OCI-LY7 (cell line): ENCODE measurements around the gene ARTN.

ENCODE experiments used
- EZH2phosphoT487 ChIP-seq: fragments of 200-600 bp; sonication (generic); IDR thresholded peaks from 2 replicates; pipeline ENCODE4 v1.6.1; 2018; ENCODE audit warnings: low read depth, borderline replicate concordance, mild to moderate bottlenecking, mixed run types, antibody characterized with exemption, low read length, moderate library complexity, mixed read lengths
- TF ChIP-seq, protein P1 (sequence below): fragments of 200-600 bp; sonication (generic); conservative IDR thresholded peaks from 2 replicates; pipeline ENCODE4 v1.5.1; 2014; ENCODE audit warnings: mild to moderate bottlenecking, antibody characterized with exemption, low read length, moderate library complexity, mixed read lengths

DNA sequence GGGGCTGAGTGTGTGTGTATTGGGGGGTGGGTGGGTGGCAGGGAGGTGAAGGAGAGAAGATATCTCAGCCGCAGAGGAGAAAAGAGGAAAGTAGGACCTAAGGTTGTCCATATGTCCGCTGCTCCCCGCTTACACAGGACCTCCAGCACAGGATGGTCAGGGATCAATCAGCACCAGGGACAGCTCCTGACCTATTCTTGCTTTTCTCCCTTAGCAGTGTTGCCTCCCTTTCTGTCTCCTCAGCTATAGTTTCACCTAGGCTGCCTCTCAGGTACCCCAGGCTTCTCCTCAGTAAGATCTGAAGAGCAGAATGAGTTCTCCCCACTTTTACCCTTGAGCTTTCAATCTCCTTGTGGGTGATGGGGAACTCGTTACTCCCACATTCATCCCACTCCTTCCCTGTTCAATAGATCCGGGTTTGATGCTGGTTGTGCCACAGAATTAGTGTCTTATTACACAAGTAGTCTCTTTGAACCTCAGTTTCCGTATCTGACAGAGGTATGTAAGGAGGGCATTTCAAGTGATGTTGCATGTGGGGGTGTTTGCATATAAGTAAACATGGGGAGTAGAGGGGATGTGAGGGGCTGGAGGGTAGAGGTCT, 34.8 kb downstream of the ARTN start:
- TF ChIP-seq, protein P1, sequence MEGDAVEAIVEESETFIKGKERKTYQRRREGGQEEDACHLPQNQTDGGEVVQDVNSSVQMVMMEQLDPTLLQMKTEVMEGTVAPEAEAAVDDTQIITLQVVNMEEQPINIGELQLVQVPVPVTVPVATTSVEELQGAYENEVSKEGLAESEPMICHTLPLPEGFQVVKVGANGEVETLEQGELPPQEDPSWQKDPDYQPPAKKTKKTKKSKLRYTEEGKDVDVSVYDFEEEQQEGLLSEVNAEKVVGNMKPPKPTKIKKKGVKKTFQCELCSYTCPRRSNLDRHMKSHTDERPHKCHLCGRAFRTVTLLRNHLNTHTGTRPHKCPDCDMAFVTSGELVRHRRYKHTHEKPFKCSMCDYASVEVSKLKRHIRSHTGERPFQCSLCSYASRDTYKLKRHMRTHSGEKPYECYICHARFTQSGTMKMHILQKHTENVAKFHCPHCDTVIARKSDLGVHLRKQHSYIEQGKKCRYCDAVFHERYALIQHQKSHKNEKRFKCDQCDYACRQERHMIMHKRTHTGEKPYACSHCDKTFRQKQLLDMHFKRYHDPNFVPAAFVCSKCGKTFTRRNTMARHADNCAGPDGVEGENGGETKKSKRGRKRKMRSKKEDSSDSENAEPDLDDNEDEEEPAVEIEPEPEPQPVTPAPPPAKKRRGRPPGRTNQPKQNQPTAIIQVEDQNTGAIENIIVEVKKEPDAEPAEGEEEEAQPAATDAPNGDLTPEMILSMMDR, result no peak
- no peak for TF ChIP-seq EZH2phosphoT487
